GM20431 (cell line): Measurements from ENCODE around the gene C6orf120.

Experiments used
- in situ Hi-C: fragments of 300-500 bp; cut with MseI, MboI; formaldehyde crosslinking; loops from one replicate; pipeline ENCODE4 v1.15.0; 2020; ENCODE audit warnings: low sequenced_read_pairs; ENCODE audit not compliant: unreplicated experiment

Gene C6orf120

GRCh38 chr6:169701954-169702839, at the start of gene C6orf120, which contains the start of gene WDR27:
TSS of gene C6orf120 (plus strand) at chr6:169702126. CDS start at chr6:169702460, 334 bp downstream.
TSS of gene WDR27 (minus strand) at chr6:169702029. CDS start at chr6:169689005, 13,024 bp downstream.
- in situ Hi-C loops = no loop called here

GRCh38 chr6:169652896-169653295, 49.0 kb upstream of the C6orf120 start:
- in situ Hi-C loops = no loop called here

DNA sequence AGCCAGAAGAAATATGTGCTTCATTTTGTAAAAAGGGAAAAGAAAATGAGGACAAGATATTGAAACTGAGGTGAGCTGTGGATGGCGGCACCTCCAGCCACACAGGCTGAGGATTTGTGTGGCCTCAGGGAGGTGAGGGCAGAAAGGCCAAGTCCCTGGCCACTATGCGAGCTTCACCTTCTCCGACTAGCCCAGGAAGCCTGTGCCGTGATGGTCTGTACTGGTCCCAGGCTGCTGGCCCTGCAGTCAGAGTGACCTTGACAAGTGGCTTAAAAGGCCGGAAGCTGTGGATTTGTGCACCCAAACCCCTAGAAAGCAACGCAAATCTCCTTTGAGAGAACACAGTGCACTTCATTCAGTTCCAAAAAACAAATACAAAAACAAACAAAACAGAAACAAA, 48.2 kb upstream of the C6orf120 start:
- in situ Hi-C loops = no loop called here

- in situ Hi-C loops = no loop called here
These were observed 47.1 kb upstream of the C6orf120 start for GRCh38 chr6:169654598-169655391.

GRCh38 chr6:169656546-169657283, 45.2 kb upstream of the C6orf120 start:
- in situ Hi-C loops = no loop called here

DNA sequence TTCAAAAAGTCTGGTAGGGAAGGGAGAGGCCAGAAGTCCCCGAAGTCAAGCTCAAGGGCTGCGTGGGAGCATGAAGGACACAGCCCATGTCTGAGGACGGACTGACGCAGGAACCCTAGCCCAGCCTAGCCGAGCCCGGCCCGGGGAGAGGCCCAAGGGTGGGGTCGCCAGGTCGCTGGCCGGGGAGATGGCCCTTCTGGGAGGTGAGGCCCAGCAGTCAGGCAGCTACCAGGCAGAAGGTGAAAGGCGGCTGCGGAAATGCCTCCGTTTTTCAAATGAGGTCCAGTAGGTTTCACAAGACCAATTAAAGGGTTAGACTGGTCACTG, 44.7 kb upstream of the C6orf120 start:
- in situ Hi-C loops = no loop called here

DNA sequence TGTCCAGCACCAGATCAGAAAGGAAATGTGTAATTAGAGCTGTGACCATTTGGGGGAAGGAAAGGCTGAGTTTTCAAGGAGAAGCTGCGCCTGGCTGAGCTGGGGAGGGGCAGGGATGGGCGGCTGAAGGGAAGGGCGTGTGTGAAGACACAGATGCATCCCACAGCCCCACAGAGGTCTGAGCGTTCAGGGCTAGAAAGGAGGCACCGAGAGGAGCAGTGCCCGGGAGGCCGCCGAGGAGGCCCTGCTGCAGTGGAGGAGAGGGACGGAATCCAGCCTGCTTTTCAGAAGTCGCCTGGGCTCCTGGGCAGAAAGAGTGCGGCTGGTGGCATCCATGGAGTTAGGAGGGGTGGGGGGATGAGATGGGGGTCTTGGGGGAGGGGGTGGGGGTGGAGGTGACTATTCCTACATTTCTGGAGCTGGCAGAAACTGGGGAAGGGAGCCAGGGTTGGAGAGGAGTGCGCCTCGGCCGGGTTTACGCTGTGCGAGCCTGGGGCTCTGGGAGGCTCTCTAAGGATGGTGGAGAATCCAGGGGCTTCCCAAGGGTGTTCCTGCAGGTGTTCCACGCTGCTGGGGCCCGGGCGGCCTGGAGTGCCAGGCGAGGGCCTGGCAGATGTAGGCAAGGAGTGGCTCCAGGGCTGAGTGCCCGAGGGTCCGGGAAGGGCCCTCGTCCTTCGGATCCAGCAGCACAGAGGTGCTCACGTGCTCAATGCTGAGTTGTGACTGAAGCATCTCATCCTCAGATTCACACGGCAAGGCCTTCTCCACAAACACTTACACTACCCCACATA, 41.9 kb upstream of the C6orf120 start:
- in situ Hi-C loops = no loop called here

GRCh38 chr6:169660751-169661390, 41.1 kb upstream of the C6orf120 start:
- in situ Hi-C loops = no loop called here

DNA sequence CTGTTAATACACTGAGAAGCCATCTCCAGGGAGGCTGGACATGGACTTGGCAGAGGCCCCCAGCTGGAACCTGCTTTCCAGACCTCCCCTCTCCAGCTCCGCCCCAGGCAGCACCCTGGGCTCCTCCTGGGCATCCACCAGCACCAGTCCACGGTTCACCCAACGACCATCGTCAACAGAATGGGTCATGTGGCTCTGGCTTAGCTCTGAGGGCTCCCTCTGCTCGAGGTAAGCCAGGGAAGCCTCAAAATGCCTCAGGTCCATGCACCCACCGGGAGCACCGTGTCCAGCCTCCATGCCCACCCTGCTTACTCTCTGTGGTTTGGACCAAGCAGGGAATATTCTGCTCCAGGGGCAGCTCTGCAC, 40.6 kb upstream of the C6orf120 start:
- in situ Hi-C loops = no loop called here

GRCh38 chr6:169663468-169663867, 38.5 kb upstream of the C6orf120 start:
- in situ Hi-C loops = no loop called here

- in situ Hi-C loops = no loop called here
These were observed 37.7 kb upstream of the C6orf120 start for GRCh38 chr6:169664227-169664626.

- in situ Hi-C loops = no loop called here
These were observed 36.6 kb upstream of the C6orf120 start for GRCh38 chr6:169665289-169665688.

- in situ Hi-C loops = no loop called here
These were observed 35.5 kb upstream of the C6orf120 start for GRCh38 chr6:169666441-169666840.

DNA sequence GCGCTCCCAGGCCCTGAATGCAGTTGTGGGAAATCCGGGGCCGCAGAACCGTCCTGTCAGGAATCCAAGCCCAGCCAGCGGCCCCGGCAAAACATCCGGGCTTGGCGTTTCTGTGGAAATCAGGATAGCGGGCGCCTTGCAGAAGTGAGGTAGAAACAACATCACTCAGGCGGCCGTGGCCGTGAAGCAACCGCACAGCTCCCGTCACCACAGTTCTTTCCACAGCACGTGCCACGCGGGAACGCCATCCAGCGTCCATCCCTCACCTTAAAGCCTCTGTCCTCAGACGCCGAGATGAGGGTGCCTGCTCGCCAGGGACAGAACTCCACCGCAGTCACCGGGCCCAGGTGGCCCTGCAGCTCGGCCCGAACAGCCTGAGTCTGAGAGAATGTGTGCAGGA, 34.2 kb upstream of the C6orf120 start:
- in situ Hi-C loops = no loop called here

DNA sequence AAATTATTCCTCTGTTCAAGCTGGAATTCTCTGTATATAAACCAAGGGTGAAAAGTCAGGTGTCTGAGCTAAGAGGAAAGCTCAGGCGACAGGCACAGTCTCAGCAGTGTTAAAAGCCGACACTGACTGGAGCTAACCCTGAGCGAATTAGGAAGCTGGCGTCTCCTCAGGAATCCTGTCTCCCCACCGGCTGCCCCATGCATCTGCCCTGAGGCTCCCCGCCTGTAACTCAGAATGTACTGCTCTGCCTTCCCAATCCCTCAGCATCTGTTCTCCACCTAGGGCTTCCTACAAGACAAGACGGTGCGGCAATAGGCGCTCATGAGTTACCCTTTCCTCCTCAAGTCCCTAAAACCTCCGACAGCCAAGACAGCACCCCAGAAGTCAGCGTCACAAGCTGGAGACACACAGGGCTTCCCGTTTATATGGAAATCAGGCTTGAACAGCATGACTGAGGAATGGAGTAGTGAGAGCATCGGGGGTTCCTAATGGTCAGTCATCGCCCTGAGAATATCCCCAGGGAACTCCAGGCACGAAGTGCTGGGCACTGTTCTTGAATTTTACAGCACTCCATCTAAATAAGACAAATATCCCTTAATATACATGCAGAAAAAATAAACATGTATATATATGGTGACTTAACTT, 33.6 kb upstream of the C6orf120 start:
- in situ Hi-C loops = no loop called here

GRCh38 chr6:169669147-169669546, 32.8 kb upstream of the C6orf120 start:
- in situ Hi-C loops = no loop called here

GRCh38 chr6:169669889-169670288, 32.0 kb upstream of the C6orf120 start:
- in situ Hi-C loops = no loop called here

GRCh38 chr6:169671563-169671962, 30.4 kb upstream of the C6orf120 start:
- in situ Hi-C loops = no loop called here

DNA sequence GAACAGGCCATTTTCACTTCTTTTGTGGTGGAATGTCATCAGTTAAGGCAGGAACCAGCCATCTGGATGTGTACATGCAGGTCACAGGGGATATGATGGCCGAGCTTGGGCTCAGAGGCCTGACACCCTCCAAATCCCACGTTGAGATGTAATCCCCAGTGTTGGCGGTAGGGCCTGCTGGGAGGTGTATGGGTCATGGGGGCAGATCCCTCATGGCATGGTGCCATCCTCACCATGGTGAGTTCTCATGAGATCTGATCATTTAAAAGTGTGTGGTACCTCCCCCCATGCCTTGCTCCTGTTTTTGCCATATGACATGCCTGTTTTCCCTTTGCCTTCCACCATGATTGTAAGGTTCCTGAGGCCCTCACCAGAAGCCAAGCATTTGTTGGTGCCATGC, 26.9 kb upstream of the C6orf120 start:
- in situ Hi-C loops = no loop called here
